WTC11 (cell line): ENCODE measurements around the gene RPL22L1. TPM values are rescaled to one million over a fixed set of nuclear protein-coding genes. Genes with fewer than 3 reads are reported as not detected.
A peak's percentile ranks its signal among the peaks of the same experiment; 100 is the strongest.

Experiments used
- ATF1 ChIP-seq: sonication (generic); formaldehyde crosslinking; IDR thresholded peaks from 2 replicates; pipeline ENCODE4 v1.8.1; 2023; ENCODE audit warnings: mild to moderate bottlenecking, moderate library complexity, missing genetic modification reagents
- ELF4 ChIP-seq: sonication (generic); formaldehyde crosslinking; IDR thresholded peaks from 2 replicates; pipeline ENCODE4 v1.8.1; 2022; ENCODE audit warnings: low read depth, mild to moderate bottlenecking, moderate library complexity, missing genetic modification reagents
- EMX1 ChIP-seq: fragments of 250-450 bp; sonication (Bioruptor Pico); IDR thresholded peaks from 2 replicates; pipeline ENCODE4 v1.8.0; 2021; ENCODE audit warnings: mild to moderate bottlenecking
- ESRRA ChIP-seq: sonication (generic); formaldehyde crosslinking; IDR thresholded peaks from 2 replicates; pipeline ENCODE4 v1.8.1; 2022; ENCODE audit warnings: mild to moderate bottlenecking, missing genetic modification reagents, borderline replicate concordance
- ETV6 ChIP-seq: sonication (generic); formaldehyde crosslinking; IDR thresholded peaks from 2 replicates; pipeline ENCODE4 v1.8.1; 2022; ENCODE audit warnings: mild to moderate bottlenecking, missing genetic modification reagents
- FOXP1 ChIP-seq: sonication (generic); formaldehyde crosslinking; IDR thresholded peaks from 2 replicates; pipeline ENCODE4 v1.8.0; 2022; ENCODE audit warnings: missing genetic modification reagents, mild to moderate bottlenecking, moderate library complexity, borderline replicate concordance
- GRHL2 ChIP-seq: fragments of 250-450 bp; sonication (Bioruptor Pico); IDR thresholded peaks from 2 replicates; pipeline ENCODE4 v1.8.0; 2022; ENCODE audit warnings: mild to moderate bottlenecking, moderate library complexity; ENCODE audit not compliant: insufficient replicate concordance, severe bottlenecking
- GTF2I ChIP-seq: fragments of 250-450 bp; sonication (Bioruptor Pico); conservative IDR thresholded peaks from 2 replicates; pipeline ENCODE4 v1.4.0; 2021; ENCODE audit warnings: mild to moderate bottlenecking
- MXD4 ChIP-seq: fragments of 250-450 bp; sonication (Bioruptor Pico); IDR thresholded peaks from 2 replicates; pipeline ENCODE4 v1.8.0; 2021; ENCODE audit warnings: mild to moderate bottlenecking, moderate library complexity, borderline replicate concordance
- MYBL2 ChIP-seq: sonication (generic); formaldehyde crosslinking; IDR thresholded peaks from 2 replicates; pipeline ENCODE4 v1.8.1; 2023; ENCODE audit warnings: mild to moderate bottlenecking, moderate library complexity, missing genetic modification reagents
- NFATC4 ChIP-seq: fragments of 250-450 bp; sonication (Bioruptor Pico); IDR thresholded peaks from 2 replicates; pipeline ENCODE4 v1.9.0; 2021; ENCODE audit warnings: mild to moderate bottlenecking
- NR1H2 ChIP-seq: sonication (generic); formaldehyde crosslinking; IDR thresholded peaks from 2 replicates; pipeline ENCODE4 v1.9.0; 2021; ENCODE audit warnings: mild to moderate bottlenecking, moderate library complexity, missing genetic modification reagents
- NR2C2 ChIP-seq: sonication (generic); formaldehyde crosslinking; IDR thresholded peaks from 2 replicates; pipeline ENCODE4 v1.8.0; 2022; ENCODE audit warnings: mild to moderate bottlenecking, missing genetic modification reagents
- PRRX2 ChIP-seq: fragments of 250-450 bp; sonication (Bioruptor Pico); IDR thresholded peaks from 2 replicates; pipeline ENCODE4 v1.8.0; 2021; ENCODE audit warnings: mild to moderate bottlenecking
- SMAD3 ChIP-seq: sonication (generic); formaldehyde crosslinking; IDR thresholded peaks from 2 replicates; pipeline ENCODE4 v1.8.0; 2022; ENCODE audit warnings: missing genetic modification reagents, mild to moderate bottlenecking, borderline replicate concordance
- ZNF121 ChIP-seq: sonication (generic); formaldehyde crosslinking; IDR thresholded peaks from 2 replicates; pipeline ENCODE4 v1.8.0; 2023; ENCODE audit warnings: missing genetic modification reagents
- ZNF219 ChIP-seq: sonication (generic); formaldehyde crosslinking; IDR thresholded peaks from 2 replicates; pipeline ENCODE4 v1.8.0; 2023; ENCODE audit warnings: missing genetic modification reagents, mild to moderate bottlenecking, borderline replicate concordance
- ZNF317 ChIP-seq: sonication (generic); formaldehyde crosslinking; IDR thresholded peaks from 2 replicates; pipeline ENCODE4 v1.8.1; 2023; ENCODE audit warnings: low read depth, mild to moderate bottlenecking, moderate library complexity, missing genetic modification reagents, borderline replicate concordance
- ZNF396 ChIP-seq: fragments of 250-450 bp; sonication (Bioruptor Pico); IDR thresholded peaks from 2 replicates; pipeline ENCODE4 v1.8.0; 2021; ENCODE audit warnings: mild to moderate bottlenecking, moderate library complexity, borderline replicate concordance
- total RNA-seq: library from RNA; stranded (reverse); gene quantifications from 3 replicates; pipeline ENCODE4 v1.2.3, GENCODE V29; 2021
- TF ChIP-seq, protein P1 (sequence below): sonication (generic); formaldehyde crosslinking; IDR thresholded peaks from 2 replicates; pipeline ENCODE4 v1.8.0; 2022; ENCODE audit warnings: mild to moderate bottlenecking, missing genetic modification reagents
- TF ChIP-seq, protein P2 (sequence below): sonication (generic); formaldehyde crosslinking; IDR thresholded peaks from 2 replicates; pipeline ENCODE4 v1.8.1; 2022; ENCODE audit warnings: missing genetic modification reagents, borderline replicate concordance
- TF ChIP-seq, protein P3 (sequence below): sonication (generic); formaldehyde crosslinking; IDR thresholded peaks from 2 replicates; pipeline ENCODE4 v1.8.1; 2023; ENCODE audit warnings: mild to moderate bottlenecking, missing genetic modification reagents, moderate library complexity
- TF ChIP-seq, protein P4 (sequence below): fragments of 250-450 bp; sonication (Bioruptor Pico); IDR thresholded peaks from 2 replicates; pipeline ENCODE4 v1.9.0; 2021; ENCODE audit warnings: mild to moderate bottlenecking, borderline replicate concordance
- TF ChIP-seq, protein P5 (sequence below): sonication (generic); formaldehyde crosslinking; IDR thresholded peaks from 2 replicates; pipeline ENCODE4 v1.8.1; 2023; ENCODE audit warnings: mild to moderate bottlenecking, moderate library complexity, missing genetic modification reagents
- TF ChIP-seq, protein P6 (sequence below): sonication (generic); formaldehyde crosslinking; IDR thresholded peaks from 2 replicates; pipeline ENCODE4 v1.8.1; 2022; ENCODE audit warnings: low read depth, missing genetic modification reagents, borderline replicate concordance
- TF ChIP-seq, protein P7 (sequence below): sonication (generic); formaldehyde crosslinking; IDR thresholded peaks from 2 replicates; pipeline ENCODE4 v1.8.0; 2022; ENCODE audit warnings: mild to moderate bottlenecking, missing genetic modification reagents

RPL22L1 gene
- total RNA-seq, 1 experiment from 2014 or later = 169 TPM

DNA sequence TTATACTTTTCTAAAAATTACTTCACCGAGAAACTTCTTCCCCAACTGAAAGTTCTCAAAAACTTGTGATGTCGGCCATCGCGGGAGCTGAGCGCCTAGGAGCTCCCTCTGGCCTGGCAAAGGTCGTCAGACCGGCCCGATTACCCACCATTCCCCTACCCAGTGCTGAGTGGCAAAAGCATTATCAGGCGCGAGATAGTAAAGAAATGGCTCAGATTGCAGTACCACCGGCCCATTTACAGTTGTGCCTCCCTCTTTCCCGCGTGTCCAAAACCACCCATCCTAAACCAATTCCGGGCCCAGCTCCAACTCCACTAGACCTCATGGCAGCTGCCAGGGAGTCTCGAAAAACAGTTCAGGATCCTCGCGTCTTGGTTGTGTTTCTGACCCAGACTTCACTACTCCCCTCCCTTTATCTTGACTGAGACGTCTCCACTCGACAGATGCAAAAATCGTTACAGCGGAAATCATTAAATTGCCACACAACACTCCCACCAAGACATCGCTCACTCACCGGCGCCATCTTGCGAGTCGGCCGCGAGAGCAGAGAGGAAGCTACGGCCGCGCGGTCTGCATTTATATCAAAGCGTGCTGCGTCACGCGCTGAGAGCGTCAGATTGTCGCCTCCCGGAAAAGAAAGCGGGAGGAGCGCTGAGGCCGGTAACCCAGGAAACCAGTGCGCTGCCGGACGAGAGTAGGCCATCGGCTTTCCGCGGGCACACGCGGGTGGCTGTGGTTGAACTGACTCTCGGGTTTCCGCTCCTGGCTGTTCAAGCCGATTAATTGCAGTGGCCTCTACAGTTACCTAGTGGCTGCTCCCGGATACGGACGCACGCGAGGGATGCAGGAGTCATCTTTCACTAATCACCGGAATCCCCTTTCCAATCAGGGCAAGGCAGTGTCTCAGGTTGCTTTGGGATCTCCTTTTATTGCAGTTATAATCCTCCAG lies at the start of gene RPL22L1 (continued):
- TF ChIP-seq, protein P1, sequence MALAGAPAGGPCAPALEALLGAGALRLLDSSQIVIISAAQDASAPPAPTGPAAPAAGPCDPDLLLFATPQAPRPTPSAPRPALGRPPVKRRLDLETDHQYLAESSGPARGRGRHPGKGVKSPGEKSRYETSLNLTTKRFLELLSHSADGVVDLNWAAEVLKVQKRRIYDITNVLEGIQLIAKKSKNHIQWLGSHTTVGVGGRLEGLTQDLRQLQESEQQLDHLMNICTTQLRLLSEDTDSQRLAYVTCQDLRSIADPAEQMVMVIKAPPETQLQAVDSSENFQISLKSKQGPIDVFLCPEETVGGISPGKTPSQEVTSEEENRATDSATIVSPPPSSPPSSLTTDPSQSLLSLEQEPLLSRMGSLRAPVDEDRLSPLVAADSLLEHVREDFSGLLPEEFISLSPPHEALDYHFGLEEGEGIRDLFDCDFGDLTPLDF = no peak
- 0 out of 2 replicates have a peak, but pooled peaks have one; percentile 28 for TF ChIP-seq PRRX2
- TF ChIP-seq, protein P2, sequence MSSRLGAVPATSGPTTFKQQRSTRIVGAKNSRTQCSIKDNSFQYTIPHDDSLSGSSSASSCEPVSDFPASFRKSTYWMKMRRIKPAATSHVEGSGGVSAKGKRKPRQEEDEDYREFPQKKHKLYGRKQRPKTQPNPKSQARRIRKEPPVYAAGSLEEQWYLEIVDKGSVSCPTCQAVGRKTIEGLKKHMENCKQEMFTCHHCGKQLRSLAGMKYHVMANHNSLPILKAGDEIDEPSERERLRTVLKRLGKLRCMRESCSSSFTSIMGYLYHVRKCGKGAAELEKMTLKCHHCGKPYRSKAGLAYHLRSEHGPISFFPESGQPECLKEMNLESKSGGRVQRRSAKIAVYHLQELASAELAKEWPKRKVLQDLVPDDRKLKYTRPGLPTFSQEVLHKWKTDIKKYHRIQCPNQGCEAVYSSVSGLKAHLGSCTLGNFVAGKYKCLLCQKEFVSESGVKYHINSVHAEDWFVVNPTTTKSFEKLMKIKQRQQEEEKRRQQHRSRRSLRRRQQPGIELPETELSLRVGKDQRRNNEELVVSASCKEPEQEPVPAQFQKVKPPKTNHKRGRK = no peak
- 0 out of 2 replicates have a peak, but pooled peaks have one; percentile 7 for TF ChIP-seq NFATC4
- no peak for TF ChIP-seq ZNF396 (CRISPR knock-in tag)
- TF ChIP-seq, protein P3, sequence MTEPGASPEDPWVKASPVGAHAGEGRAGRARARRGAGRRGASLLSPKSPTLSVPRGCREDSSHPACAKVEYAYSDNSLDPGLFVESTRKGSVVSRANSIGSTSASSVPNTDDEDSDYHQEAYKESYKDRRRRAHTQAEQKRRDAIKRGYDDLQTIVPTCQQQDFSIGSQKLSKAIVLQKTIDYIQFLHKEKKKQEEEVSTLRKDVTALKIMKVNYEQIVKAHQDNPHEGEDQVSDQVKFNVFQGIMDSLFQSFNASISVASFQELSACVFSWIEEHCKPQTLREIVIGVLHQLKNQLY (CRISPR knock-in tag) = no peak
- TF ChIP-seq FOXP1 (CRISPR knock-in tag) = peak; percentile 77; the same call in 1 of the 2 replicates
- TF ChIP-seq ATF1 (CRISPR knock-in tag) = no peak
- no peak; the same call in 1 of the 2 replicates for TF ChIP-seq ESRRA (CRISPR knock-in tag)
- TF ChIP-seq ZNF317 (CRISPR knock-in tag) = no peak
- TF ChIP-seq MXD4 (CRISPR knock-in tag) = no peak
- TF ChIP-seq, protein P4, sequence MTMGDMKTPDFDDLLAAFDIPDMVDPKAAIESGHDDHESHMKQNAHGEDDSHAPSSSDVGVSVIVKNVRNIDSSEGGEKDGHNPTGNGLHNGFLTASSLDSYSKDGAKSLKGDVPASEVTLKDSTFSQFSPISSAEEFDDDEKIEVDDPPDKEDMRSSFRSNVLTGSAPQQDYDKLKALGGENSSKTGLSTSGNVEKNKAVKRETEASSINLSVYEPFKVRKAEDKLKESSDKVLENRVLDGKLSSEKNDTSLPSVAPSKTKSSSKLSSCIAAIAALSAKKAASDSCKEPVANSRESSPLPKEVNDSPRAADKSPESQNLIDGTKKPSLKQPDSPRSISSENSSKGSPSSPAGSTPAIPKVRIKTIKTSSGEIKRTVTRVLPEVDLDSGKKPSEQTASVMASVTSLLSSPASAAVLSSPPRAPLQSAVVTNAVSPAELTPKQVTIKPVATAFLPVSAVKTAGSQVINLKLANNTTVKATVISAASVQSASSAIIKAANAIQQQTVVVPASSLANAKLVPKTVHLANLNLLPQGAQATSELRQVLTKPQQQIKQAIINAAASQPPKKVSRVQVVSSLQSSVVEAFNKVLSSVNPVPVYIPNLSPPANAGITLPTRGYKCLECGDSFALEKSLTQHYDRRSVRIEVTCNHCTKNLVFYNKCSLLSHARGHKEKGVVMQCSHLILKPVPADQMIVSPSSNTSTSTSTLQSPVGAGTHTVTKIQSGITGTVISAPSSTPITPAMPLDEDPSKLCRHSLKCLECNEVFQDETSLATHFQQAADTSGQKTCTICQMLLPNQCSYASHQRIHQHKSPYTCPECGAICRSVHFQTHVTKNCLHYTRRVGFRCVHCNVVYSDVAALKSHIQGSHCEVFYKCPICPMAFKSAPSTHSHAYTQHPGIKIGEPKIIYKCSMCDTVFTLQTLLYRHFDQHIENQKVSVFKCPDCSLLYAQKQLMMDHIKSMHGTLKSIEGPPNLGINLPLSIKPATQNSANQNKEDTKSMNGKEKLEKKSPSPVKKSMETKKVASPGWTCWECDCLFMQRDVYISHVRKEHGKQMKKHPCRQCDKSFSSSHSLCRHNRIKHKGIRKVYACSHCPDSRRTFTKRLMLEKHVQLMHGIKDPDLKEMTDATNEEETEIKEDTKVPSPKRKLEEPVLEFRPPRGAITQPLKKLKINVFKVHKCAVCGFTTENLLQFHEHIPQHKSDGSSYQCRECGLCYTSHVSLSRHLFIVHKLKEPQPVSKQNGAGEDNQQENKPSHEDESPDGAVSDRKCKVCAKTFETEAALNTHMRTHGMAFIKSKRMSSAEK (CRISPR knock-in tag) = no peak; the same call in 1 of the 2 replicates
- TF ChIP-seq SMAD3 (CRISPR knock-in tag) = peak; percentile 78
- TF ChIP-seq ELF4 = no peak
- TF ChIP-seq, protein P5, sequence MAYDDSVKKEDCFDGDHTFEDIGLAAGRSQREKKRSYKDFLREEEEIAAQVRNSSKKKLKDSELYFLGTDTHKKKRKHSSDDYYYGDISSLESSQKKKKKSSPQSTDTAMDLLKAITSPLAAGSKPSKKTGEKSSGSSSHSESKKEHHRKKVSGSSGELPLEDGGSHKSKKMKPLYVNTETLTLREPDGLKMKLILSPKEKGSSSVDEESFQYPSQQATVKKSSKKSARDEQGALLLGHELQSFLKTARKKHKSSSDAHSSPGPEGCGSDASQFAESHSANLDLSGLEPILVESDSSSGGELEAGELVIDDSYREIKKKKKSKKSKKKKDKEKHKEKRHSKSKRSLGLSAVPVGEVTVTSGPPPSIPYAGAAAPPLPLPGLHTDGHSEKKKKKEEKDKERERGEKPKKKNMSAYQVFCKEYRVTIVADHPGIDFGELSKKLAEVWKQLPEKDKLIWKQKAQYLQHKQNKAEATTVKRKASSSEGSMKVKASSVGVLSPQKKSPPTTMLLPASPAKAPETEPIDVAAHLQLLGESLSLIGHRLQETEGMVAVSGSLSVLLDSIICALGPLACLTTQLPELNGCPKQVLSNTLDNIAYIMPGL (CRISPR knock-in tag) = peak; percentile 72; the same call in 1 of the 2 replicates
- peak; percentile 74; the same call in 1 of the 2 replicates for TF ChIP-seq EMX1 (CRISPR knock-in tag)
- TF ChIP-seq, protein P6, sequence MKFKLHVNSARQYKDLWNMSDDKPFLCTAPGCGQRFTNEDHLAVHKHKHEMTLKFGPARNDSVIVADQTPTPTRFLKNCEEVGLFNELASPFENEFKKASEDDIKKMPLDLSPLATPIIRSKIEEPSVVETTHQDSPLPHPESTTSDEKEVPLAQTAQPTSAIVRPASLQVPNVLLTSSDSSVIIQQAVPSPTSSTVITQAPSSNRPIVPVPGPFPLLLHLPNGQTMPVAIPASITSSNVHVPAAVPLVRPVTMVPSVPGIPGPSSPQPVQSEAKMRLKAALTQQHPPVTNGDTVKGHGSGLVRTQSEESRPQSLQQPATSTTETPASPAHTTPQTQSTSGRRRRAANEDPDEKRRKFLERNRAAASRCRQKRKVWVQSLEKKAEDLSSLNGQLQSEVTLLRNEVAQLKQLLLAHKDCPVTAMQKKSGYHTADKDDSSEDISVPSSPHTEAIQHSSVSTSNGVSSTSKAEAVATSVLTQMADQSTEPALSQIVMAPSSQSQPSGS (CRISPR knock-in tag) = no peak
- TF ChIP-seq, protein P7, sequence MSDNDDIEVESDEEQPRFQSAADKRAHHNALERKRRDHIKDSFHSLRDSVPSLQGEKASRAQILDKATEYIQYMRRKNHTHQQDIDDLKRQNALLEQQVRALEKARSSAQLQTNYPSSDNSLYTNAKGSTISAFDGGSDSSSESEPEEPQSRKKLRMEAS (CRISPR knock-in tag) = peak; percentile 95
- no peak for TF ChIP-seq GTF2I (CRISPR knock-in tag)
- TF ChIP-seq ZNF121 (CRISPR knock-in tag) = no peak
- TF ChIP-seq ZNF219 (CRISPR knock-in tag) = no peak
- peak; percentile 93 for TF ChIP-seq MYBL2 (CRISPR knock-in tag)
- TF ChIP-seq NR2C2 (CRISPR knock-in tag) = no peak
- peak; percentile 73 for TF ChIP-seq ETV6 (CRISPR knock-in tag)
- no peak for TF ChIP-seq NR1H2
- TF ChIP-seq GRHL2 (CRISPR knock-in tag) = no peak
